RWPE2 (cell line): ENCODE data around the gene SLC6A14.

Experiments used
- ATAC-seq: fragments of 200-7000 bp; cut with Tn5 transposase; 3 replicates; pipeline ENCODE4 v1.9.1; 2021; ENCODE audit warnings: low read depth
- DNase-seq: peaks from one replicate; pipeline ENCODE4 v3.0.0-alpha.2; 2020; ENCODE audit warnings: low spot score
- H3K27ac ChIP-seq: fragments of 450-650 bp; 2 replicates; pipeline ENCODE4 v1.5.1; 2017; ENCODE audit warnings: mild to moderate bottlenecking; ENCODE audit not compliant: poor library complexity, severe bottlenecking
- H3K27me3 ChIP-seq: fragments of 250-450 bp; sonication (Bioruptor Pico); 2 replicates; pipeline ENCODE4 v1.5.1; 2021; ENCODE audit warnings: mild to moderate bottlenecking, moderate library complexity; ENCODE audit not compliant: insufficient read depth, poor library complexity, severe bottlenecking
- H3K36me3 ChIP-seq: fragments of 250-450 bp; sonication (Bioruptor Pico); 2 replicates; pipeline ENCODE4 v1.5.1; 2020; ENCODE audit warnings: low read depth, mild to moderate bottlenecking, moderate library complexity
- H3K4me1 ChIP-seq: fragments of 250-450 bp; sonication (Bioruptor Pico); 2 replicates; pipeline ENCODE4 v1.5.1; 2021; ENCODE audit warnings: mild to moderate bottlenecking, moderate library complexity; ENCODE audit not compliant: insufficient read depth, poor library complexity, severe bottlenecking
- H3K4me3 ChIP-seq: fragments of 250-450 bp; sonication (Bioruptor Pico); 2 replicates; pipeline ENCODE4 v1.5.1; 2021; ENCODE audit warnings: mild to moderate bottlenecking, moderate library complexity; ENCODE audit not compliant: severe bottlenecking
- H3K9me3 ChIP-seq: fragments of 250-450 bp; sonication (Bioruptor Pico); 2 replicates; pipeline ENCODE4 v1.5.1; 2021; ENCODE audit warnings: mild to moderate bottlenecking, moderate library complexity; ENCODE audit not compliant: severe bottlenecking
- CTCF ChIP-seq: fragments of 450-650 bp; IDR thresholded peaks from one replicate; pipeline ENCODE4 v1.5.1; 2017; ENCODE audit warnings: mild to moderate bottlenecking, moderate library complexity; ENCODE audit not compliant: poor library complexity, severe bottlenecking

SLC6A14 gene

GRCh38 chrX:116436358-116436816 is at the start of gene SLC6A14:
Gene SLC6A14, plus strand, starts transcription at chrX:116436606. Its CDS starts 104 bp downstream, at chrX:116436710.
- no peaks in the 10 kb centered on the region for H3K27me3 ChIP-seq
- no peak for TF ChIP-seq CTCF
- H3K27ac ChIP-seq = no peak within 1 kb of the TSS
- no peaks in the 10 kb centered on the region for H3K9me3 ChIP-seq
- ATAC-seq = no peak
- DNase-seq = no peak
- no peaks in the 10 kb centered on the region for H3K36me3 ChIP-seq
- no peaks in the 10 kb centered on the region for H3K4me1 ChIP-seq
- H3K4me3 ChIP-seq = no peak within 1 kb of the TSS

- TF ChIP-seq CTCF = no peak
- H3K4me1 ChIP-seq = no peaks in the 10 kb centered on the region
- no peak for DNase-seq
- no peak overlapping the region for H3K4me3 ChIP-seq
- no peaks in the 10 kb centered on the region for H3K36me3 ChIP-seq
- no peaks in the 10 kb centered on the region for H3K9me3 ChIP-seq
- ATAC-seq = no peak
- H3K27me3 ChIP-seq = no peaks in the 10 kb centered on the region
- no peak overlapping the region for H3K27ac ChIP-seq
Observed at GRCh38 chrX:116395752-116396151, 40.7 kb upstream of the SLC6A14 start.

- H3K4me3 ChIP-seq = no peak overlapping the region
- no peaks in the 10 kb centered on the region for H3K36me3 ChIP-seq
- no peaks in the 10 kb centered on the region for H3K4me1 ChIP-seq
- DNase-seq = no peak
- H3K9me3 ChIP-seq = no peaks in the 10 kb centered on the region
- no peaks in the 10 kb centered on the region for H3K27me3 ChIP-seq
- no peak for ATAC-seq
- no peak overlapping the region for H3K27ac ChIP-seq
- TF ChIP-seq CTCF = no peak
Observed at GRCh38 chrX:116399681-116400080, 36.7 kb upstream of the SLC6A14 start.

- Histone ChIP-seq H3K9me3 (no peaks in the 10 kb centered on the region), H3K36me3 (no peaks in the 10 kb centered on the region), H3K27ac (no peak overlapping the region), H3K4me1 (no peaks in the 10 kb centered on the region), H3K4me3 (no peak overlapping the region), H3K27me3 (no peaks in the 10 kb centered on the region)
- no peak for TF ChIP-seq CTCF
- DNase-seq (no peak), ATAC-seq (no peak)
Observed at GRCh38 chrX:116409219-116409618, 27.2 kb upstream of the SLC6A14 start.

- no peak for ATAC-seq
- no peak for TF ChIP-seq CTCF
- no peak for DNase-seq
- Histone ChIP-seq H3K4me1 (no peaks in the 10 kb centered on the region), H3K9me3 (no peaks in the 10 kb centered on the region), H3K36me3 (no peaks in the 10 kb centered on the region), H3K27ac (no peak overlapping the region), H3K27me3 (no peaks in the 10 kb centered on the region), H3K4me3 (no peak overlapping the region)
Observed at GRCh38 chrX:116413273-116413672, 23.1 kb upstream of the SLC6A14 start.
